Urinary bladder (tissue), 4 donors: ENCODE measurements around the gene MRPL52. TPM values are rescaled to one million over a fixed set of nuclear protein-coding genes. Genes with fewer than 3 reads are reported as not detected.
"Not testable (repeated sequence)": the region's sequence is repeated elsewhere in the genome, so short reads cannot be mapped to it uniquely, and the experiment has no call there.

ENCODE experiments used
- DNase-seq: peaks from one replicate; pipeline ENCODE4 v3.0.0-alpha.2; 2015; ENCODE audit errors: extremely low spot score
- H3K27ac ChIP-seq: one replicate; pipeline ENCODE4 v1.5.1; 2013; ENCODE audit warnings: low read depth, mild to moderate bottlenecking, moderate library complexity
- H3K36me3 ChIP-seq: one replicate; pipeline ENCODE4 v1.6.1; 2013; ENCODE audit warnings: mild to moderate bottlenecking, moderate library complexity; ENCODE audit not compliant: insufficient read depth
- H3K4me1 ChIP-seq: one replicate; pipeline ENCODE4 v1.6.1; 2013; ENCODE audit warnings: mild to moderate bottlenecking, moderate library complexity; ENCODE audit not compliant: insufficient read depth
- H3K4me3 ChIP-seq: one replicate; pipeline ENCODE4 v1.5.1; 2013; ENCODE audit warnings: low read depth, low read length
- WGBS: extraction: QIAGEN DNeasy Blood & Tissue Kit; methylation state at CpG from one replicate; pipeline ENCODE4 v1.1.7; 2013; 5-methylcytosine and 5-hydroxymethylcytosine counted together
- polyA plus RNA-seq: library from polyadenylated mRNA; stranded (reverse); fragments of 200-250 nt; gene quantifications from one replicate; pipeline ENCODE4 v1.2.3, GENCODE V29; 2013
- total RNA-seq: library from RNA; depleted of rRNA; stranded (reverse); fragments of >200 nt; gene quantifications from one replicate; pipeline ENCODE4 v1.2.3, GENCODE V29; 2014
- donor health status: healthy with polysubstance abuse.
- donor health status: healthy.

Gene MRPL52
- total and polyA plus RNA-seq, 2 donors: 21.5 to 77.0 TPM

DNA sequence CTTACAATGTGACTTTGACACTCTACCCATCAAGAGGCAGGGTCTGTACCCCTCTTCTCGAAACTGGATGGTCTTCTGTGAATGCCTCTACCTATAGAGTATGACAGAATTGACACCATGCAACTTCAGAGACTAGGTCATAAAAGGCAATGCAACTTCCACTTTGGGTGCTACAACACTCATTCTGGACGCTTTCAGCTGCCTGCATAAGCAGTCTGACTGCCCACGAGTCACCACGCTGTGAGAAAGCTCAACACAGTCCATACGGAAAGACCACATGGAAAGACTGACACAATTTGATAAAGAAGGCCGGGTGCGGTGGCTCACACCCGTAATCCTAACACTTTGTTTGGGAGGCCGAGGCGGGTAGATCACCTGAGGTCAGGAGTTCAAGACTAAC is 29.3 kb upstream of the MRPL52 start:
- H3K4me3 ChIP-seq: no peak overlapping the region
- 91% methylated on average over 10 of the region's 10 CpGs for WGBS
- no peak overlapping the region for H3K27ac ChIP-seq
- H3K36me3 ChIP-seq: no peaks in the 10 kb centered on the region
- no peaks in the 10 kb centered on the region for H3K4me1 ChIP-seq
- DNase-seq: no peak

- 86% methylated on average over 8 of the region's 8 CpGs for WGBS
- H3K4me3 ChIP-seq: no peak overlapping the region
- no peaks in the 10 kb centered on the region for H3K4me1 ChIP-seq
- DNase-seq: no peak
- no peaks in the 10 kb centered on the region for H3K36me3 ChIP-seq
- H3K27ac ChIP-seq: no peak overlapping the region
Observed at GRCh38 chr14:22801716-22802115, 28.0 kb upstream of the MRPL52 start.

DNA sequence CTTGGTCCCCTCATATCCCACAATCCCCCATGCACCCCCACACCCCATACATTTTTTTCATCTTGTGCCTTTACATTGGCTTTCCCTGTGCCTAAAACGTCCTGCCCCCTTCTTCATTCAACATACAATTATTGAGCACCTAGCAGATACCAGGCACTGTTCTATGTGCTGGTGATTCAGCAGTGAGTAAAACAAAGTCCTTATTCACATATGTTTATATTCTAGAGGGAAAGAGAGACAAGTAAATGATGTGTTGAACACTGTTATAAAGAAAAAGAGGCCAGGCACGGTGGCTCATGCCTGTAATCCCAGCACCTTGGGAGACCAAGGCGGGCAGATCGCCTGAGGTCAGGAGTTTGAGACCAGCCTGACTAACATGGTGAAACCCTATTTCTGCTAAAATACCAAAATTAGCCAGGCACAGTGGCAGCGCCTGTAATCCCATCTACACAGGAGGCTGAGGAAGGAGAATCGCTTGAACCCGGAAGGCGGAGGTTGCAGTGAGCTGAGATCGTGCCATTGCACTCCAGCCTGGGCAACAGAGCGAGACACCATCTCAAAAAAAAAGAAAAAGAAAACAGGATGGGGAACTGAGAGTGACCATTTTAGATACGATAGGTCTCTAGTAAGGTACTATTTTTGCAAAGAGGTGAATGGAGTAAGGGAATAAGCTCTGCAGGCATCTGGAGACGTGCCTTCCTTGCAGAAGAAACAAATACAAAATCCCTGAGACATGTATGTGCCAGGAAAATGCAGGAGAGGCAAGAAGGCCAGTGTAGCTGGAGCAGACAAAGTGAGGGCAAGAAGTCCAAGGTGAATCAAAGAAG is 26.6 kb upstream of the MRPL52 start:
- no peaks in the 10 kb centered on the region for H3K36me3 ChIP-seq
- no peak overlapping the region for H3K27ac ChIP-seq
- H3K4me1 ChIP-seq: no peaks in the 10 kb centered on the region
- 81% methylated on average over 12 of the region's 12 CpGs for WGBS
- no peak overlapping the region for H3K4me3 ChIP-seq
- DNase-seq: no peak

GRCh38 chr14:22803687-22803974 is 26.1 kb upstream of the MRPL52 start:
- no peak overlapping the region for H3K27ac ChIP-seq
- no peaks in the 10 kb centered on the region for H3K4me1 ChIP-seq
- WGBS: 92% methylated on average over 3 of the region's 3 CpGs
- no peak overlapping the region for H3K4me3 ChIP-seq
- no peaks in the 10 kb centered on the region for H3K36me3 ChIP-seq
- DNase-seq: no peak

GRCh38 chr14:22805235-22805634 is 24.5 kb upstream of the MRPL52 start:
- not testable (repeated sequence) for H3K4me1 ChIP-seq, H3K36me3 ChIP-seq, H3K27ac ChIP-seq, DNase-seq, H3K4me3 ChIP-seq
- 85% methylated on average over 4 of the region's 4 CpGs for WGBS

DNA sequence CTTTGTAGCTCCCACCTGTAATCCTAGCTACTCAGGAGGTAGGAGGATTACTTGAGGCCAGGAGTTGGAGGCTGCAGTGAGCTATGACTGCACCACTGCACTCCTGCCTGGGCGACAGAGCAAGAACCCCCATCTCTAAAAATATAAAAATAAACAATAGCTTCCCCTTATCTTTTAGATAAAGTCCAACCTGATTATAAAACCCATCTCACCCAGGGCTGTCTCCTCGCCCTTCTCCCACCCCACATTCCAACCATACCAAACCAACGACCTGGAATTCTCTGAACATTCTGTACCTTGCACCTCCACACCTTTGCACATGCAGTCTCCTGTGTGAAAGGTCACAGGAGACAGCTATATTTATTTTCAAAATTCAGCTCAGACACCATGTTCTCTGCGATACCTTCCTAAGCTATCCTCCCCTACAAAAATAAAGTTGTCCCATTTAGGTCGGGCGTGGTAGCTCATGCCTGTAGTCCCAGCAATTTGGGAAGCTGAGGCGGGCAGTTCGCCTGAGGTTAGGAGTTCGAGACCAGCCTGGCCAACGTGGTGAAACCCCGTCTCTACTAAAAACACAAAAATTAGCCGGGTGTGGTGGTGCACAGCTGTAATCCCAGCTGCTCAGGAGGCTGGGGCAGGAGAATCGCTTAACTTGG is 22.1 kb upstream of the MRPL52 start:
- no peak for DNase-seq
- Histone ChIP-seq H3K36me3 (no peaks in the 10 kb centered on the region), H3K27ac (no peak overlapping the region), H3K4me1 (no peaks in the 10 kb centered on the region), H3K4me3 (no peak overlapping the region)
- WGBS: 77% methylated on average over 13 of the region's 13 CpGs

DNA sequence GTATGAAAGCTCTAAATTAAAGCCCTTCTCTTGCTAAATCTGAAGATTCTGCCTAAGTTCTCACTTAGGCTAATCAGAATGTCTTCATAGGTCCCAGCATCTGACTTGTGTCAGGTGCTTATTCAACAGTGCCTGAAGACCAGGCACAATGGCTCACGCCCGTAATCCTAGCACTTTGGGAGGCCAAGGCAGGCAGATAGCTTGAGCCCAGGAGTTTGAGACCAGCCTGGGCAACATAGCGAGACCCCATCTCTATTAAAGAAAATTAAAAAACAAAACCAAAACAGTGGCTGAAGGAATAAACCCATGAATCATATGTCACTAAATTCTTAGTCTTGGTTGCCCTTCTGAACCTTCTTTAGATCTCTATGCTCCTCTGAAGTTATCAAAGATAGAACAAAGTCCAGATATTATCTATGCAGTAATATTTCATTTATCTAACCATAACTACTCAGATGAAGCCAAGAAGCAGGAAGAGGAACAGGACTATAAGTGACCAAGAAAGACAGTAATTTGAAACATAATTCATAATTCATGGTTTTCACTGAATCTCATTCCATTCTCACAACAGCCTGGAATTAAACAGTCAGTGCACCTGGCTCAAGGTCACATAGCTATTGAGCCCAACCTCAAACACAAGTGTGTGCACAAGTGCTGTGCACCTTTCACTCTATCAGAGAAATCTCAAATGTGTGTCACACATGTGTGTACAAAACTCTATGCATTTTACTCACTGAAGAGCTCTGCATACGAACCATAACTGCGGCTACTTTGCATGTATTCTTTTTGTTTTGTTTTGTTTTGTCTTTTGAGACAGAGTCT is 21.1 kb upstream of the MRPL52 start:
- WGBS: 90% methylated on average over 5 of the region's 5 CpGs
- H3K4me3 ChIP-seq: no peak overlapping the region
- no peaks in the 10 kb centered on the region for H3K4me1 ChIP-seq
- H3K27ac ChIP-seq: no peak overlapping the region
- no peak for DNase-seq
- H3K36me3 ChIP-seq: no peaks in the 10 kb centered on the region

DNA sequence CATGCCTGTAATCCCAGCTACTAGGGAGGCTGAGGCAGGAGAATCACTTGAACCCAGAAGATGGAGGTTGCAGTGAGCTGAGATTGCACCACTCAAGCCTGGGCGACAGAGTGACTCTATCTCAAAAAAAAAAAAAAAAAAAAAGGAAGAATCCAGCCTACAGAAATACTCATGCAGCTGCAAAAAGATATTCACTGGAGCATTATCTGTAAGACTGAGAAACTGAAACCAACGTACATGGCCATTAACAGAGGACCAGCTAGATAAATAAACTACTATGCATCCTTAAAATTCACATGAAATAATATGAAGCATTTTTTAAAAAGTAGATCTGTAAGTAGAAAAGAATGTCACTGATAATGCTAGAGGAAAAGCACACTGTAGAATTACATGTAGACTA is 18.0 kb upstream of the MRPL52 start:
- H3K27ac ChIP-seq: no peak overlapping the region
- WGBS: 55% methylated on average over 2 of the region's 2 CpGs

GRCh38 chr14:22812744-22813143 is 16.9 kb upstream of the MRPL52 start:
- WGBS: 85% methylated on average over 4 of the region's 4 CpGs
- no peak for DNase-seq
- Histone ChIP-seq H3K36me3 (no peaks in the 10 kb centered on the region), H3K4me1 (no peaks in the 10 kb centered on the region), H3K4me3 (no peak overlapping the region), H3K27ac (no peak overlapping the region)

More for the DNA sequence above, 18.0 kb upstream of the MRPL52 start:
- Histone ChIP-seq H3K4me1 (no peaks in the 10 kb centered on the region), H3K4me3 (no peak overlapping the region), H3K36me3 (no peaks in the 10 kb centered on the region)
- no peak for DNase-seq

DNA sequence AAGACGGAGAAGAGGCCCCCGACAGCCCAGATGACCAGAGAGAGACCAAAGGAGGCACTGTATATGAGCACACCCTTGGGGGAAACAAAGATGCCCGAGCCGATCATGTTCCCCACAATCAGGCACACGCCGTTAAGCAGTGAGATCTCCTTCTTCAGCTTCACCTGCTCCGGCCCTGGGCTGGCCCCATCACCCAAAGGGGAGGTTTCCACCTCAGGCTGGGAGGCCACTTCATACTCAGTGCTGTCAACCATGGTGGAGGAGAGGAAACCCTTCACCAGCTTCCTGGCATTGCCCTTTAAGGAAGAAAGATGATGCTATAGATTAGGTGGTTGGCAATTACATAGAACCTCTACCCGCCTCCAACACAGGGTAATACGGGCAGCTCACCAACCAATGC is 16.5 kb upstream of the MRPL52 start:
- WGBS: 85% methylated on average over 9 of the region's 9 CpGs

GRCh38 chr14:22814373-22814772 is 15.3 kb upstream of the MRPL52 start:
- Histone ChIP-seq H3K4me3 (no peak overlapping the region), H3K4me1 (no peaks in the 10 kb centered on the region), H3K27ac (no peak overlapping the region), H3K36me3 (no peaks in the 10 kb centered on the region)
- DNase-seq: no peak
- 84% methylated on average over 7 of the region's 7 CpGs for WGBS

More for the DNA sequence above, 16.5 kb upstream of the MRPL52 start:
- no peak for DNase-seq
- Histone ChIP-seq H3K4me3 (no peak overlapping the region), H3K27ac (no peak overlapping the region), H3K36me3 (no peaks in the 10 kb centered on the region), H3K4me1 (no peaks in the 10 kb centered on the region)

DNA sequence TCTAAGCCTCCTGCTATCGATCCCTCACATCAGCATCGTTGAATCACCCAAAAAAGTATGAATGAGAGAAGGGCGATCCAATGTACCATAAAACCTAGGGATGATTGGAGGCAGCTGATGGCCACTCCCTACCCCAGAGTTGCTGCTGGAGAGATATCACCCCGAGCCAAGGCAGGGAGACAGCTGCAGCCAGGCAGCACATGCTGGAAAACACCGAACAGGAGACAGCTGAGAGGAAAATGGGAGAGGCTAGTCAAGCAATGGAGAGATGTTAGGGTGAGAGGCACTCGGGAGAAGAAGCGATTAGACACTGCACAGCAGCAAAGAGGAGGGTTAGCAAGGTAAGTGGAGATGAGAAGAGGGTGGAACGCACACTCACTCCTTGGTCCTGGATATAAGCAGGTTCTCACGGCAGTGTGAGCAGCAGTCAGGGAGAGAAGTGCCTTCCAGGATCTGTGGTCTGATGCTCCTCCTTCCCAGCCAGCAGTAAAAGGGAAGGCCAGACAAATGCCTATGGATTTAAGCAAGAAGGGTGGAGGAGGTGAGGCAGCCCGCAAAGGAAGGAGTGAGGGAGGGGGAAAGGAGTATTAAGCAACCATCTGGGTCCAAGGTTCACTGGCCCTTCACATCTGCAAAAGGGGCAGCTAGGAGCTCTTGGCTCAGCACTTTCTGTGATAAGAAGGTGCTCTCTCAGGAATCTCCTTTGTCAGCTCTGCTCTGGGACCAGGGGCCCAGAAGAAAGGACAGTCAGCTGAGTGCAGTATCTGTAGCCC is 14.6 kb upstream of the MRPL52 start, which contains the start of gene SLC7A7:
SLC7A7 (minus strand) TSS at position 495 of the 773 bp plus-strand sequence. CDS start 2,037 bp downstream, outside the sequence.
- Histone ChIP-seq H3K4me3 (no peak within 1 kb of the TSS), H3K4me1 (no peaks in the 10 kb centered on the region), H3K27ac (no peak within 1 kb of the TSS), H3K36me3 (no peaks in the 10 kb centered on the region)
- WGBS: 33% methylated on average over 10 of the region's 10 CpGs
- no peak for DNase-seq
